ENCODE data around the gene ZBTB8A.
"Not testable (repeated sequence)": the region's sequence is repeated elsewhere in the genome, so short reads cannot be mapped to it uniquely, and the experiment has no call there.

Gene ZBTB8A

DNA sequence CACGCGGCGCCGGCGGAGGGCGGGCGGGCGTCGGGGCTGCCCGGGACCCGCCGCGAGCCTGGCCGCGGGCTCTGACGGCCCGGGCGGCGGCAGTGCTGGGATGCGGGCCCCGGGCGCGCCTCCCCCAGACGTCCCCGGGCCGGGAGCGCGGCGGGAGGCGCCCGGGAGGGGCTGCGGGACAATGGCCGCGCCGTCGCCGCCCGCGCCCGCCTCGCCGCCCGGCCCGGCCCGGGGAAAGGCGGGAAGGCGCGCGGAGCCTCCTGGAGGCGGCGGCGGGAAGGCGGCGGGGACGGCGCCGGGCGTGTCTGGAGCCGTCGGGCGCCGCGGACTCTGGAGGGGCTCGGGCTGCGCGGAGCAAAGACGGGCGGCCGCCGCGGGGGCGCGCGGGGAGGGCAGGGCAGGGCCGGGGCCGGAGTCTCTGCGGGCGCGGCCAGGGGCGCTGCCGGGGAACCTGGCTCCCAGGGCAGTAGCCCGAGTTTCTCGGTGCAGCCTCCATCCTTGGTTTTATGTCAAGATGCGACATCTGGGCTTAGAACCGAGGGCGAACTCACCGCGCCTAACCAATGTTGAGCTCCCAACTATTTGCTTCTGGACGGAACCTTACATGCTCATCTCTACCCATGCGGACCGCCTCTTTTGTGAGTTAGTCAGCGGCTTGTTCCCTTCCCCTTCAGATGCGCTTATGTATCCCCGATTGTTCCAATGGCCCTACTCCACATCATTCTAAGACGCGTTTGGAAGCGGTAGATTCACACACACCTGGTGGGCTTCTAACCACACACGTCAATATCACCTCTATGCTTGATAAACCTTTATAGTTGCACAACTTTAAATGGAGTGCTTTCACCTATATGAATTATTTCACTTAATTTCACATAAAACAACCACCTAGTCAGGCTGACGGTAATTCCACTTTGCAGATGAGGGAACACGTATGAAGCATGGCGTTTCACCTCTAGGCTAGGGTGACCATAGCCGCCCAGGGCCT, 651 bp downstream of the ZBTB8A start:
- peak overlapping the region; percentile 94 for H3K4me3 ChIP-seq (ENCODE audit: low read depth, low read length)
- H3K36me3 ChIP-seq (ENCODE audit: control insufficient read depth, insufficient read depth, low read length), result no peaks in the 10 kb centered on the region
- no peaks in the 10 kb centered on the region for H3K9me3 ChIP-seq (ENCODE audit: control insufficient read depth, insufficient read depth, low read length)
- no peaks in the 10 kb centered on the region for H3K4me1 ChIP-seq (ENCODE audit: control insufficient read depth, insufficient read depth, low read length)
- peaks cover 21% of the 10 kb centered on the region for H3K27me3 ChIP-seq (ENCODE audit: control insufficient read depth, insufficient read depth, low read length)
- H3K9ac ChIP-seq (ENCODE audit: low read depth, low read length), result peak overlapping the region; percentile 79

DNA sequence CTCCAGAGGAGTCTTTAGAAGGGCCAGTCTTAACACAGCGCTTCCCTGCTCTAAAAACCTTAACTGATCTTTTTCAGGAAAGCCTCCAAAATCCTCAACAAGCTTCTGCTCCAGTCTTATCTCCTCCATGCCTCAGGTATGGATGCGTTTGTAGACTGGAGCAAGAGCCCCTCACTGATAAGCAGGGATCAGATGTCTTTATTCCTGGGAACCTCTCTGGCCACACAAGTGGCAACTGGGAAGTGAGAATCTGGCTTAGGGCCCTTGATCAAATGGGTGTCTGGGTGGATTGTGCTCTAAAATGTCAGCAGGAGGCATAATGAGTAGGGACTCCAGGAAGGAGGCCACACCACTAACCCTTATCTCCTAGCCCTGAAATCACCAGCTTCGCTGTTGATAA, 1.4 kb downstream of the ZBTB8A start:
- Histone ChIP-seq H3K9ac (ENCODE audit: low read depth, low read length) (no peak overlapping the region), H3K4me3 (ENCODE audit: low read depth, low read length) (peak overlapping the region; percentile 94), H3K27me3 (ENCODE audit: control insufficient read depth, insufficient read depth, low read length) (peaks cover 21% of the 10 kb centered on the region), H3K9me3 (ENCODE audit: control insufficient read depth, insufficient read depth, low read length) (no peaks in the 10 kb centered on the region), H3K4me1 (ENCODE audit: control insufficient read depth, insufficient read depth, low read length) (no peaks in the 10 kb centered on the region), H3K36me3 (ENCODE audit: control insufficient read depth, insufficient read depth, low read length) (no peaks in the 10 kb centered on the region)

DNA sequence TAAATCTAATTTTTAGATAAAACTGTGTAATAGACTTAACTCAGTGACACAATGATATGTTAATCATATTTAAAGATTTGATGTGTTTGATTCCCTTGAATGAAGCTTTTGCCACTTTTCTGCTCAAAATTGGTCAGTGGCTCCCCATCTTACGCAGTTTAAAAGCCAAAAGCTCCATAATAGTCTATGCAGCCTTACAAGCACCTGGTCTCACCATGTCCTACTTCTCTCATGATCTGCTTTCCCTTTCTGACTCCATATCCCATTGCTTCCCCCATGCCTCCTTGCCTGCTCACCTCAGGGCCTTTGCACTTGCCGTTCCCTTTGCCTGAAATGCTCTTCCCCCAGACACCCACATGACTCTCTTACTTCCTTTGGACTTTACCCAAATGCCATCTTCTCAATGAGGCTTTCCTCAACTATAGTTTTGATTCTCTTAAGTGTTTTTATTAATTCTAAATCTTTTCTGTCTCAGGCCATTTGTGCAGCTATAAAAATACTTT, 1.9 kb downstream of the ZBTB8A start:
- no peaks in the 10 kb centered on the region for H3K36me3 ChIP-seq (ENCODE audit: control insufficient read depth, insufficient read depth, low read length)
- H3K4me3 ChIP-seq (ENCODE audit: low read depth, low read length), result no peak overlapping the region
- no peak overlapping the region for H3K9ac ChIP-seq (ENCODE audit: low read depth, low read length)
- H3K4me1 ChIP-seq (ENCODE audit: control insufficient read depth, insufficient read depth, low read length), result no peaks in the 10 kb centered on the region
- H3K9me3 ChIP-seq (ENCODE audit: control insufficient read depth, insufficient read depth, low read length), result no peaks in the 10 kb centered on the region
- peaks cover 21% of the 10 kb centered on the region for H3K27me3 ChIP-seq (ENCODE audit: control insufficient read depth, insufficient read depth, low read length)

DNA sequence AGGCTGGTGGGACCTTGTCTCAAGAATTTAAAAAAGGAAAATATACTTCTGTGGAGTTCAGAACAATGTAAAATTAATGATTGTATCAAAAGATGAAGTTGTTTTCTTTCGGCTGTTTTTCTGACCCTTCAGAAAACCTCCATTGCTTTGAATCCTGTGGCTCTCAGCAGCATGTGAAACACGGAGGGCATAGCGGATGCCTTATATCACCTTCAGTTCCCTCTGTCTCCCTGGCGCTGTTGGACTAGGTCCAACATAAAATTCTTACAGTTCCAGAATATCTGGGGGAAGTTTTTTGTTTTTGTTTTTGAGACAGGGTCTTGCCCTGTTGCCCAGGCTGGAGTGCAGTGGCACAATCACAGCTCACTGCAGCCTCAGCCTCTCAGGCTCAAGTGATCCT, 7.4 kb downstream of the ZBTB8A start:
- H3K4me3 ChIP-seq (ENCODE audit: low read depth, low read length), result no peak overlapping the region
- H3K36me3 ChIP-seq (ENCODE audit: control insufficient read depth, insufficient read depth, low read length), result no peaks in the 10 kb centered on the region
- H3K4me1 ChIP-seq (ENCODE audit: control insufficient read depth, insufficient read depth, low read length), result no peaks in the 10 kb centered on the region
- H3K27me3 ChIP-seq (ENCODE audit: control insufficient read depth, insufficient read depth, low read length), result no peaks in the 10 kb centered on the region
- no peaks in the 10 kb centered on the region for H3K9me3 ChIP-seq (ENCODE audit: control insufficient read depth, insufficient read depth, low read length)
- H3K9ac ChIP-seq (ENCODE audit: low read depth, low read length), result no peak overlapping the region

DNA sequence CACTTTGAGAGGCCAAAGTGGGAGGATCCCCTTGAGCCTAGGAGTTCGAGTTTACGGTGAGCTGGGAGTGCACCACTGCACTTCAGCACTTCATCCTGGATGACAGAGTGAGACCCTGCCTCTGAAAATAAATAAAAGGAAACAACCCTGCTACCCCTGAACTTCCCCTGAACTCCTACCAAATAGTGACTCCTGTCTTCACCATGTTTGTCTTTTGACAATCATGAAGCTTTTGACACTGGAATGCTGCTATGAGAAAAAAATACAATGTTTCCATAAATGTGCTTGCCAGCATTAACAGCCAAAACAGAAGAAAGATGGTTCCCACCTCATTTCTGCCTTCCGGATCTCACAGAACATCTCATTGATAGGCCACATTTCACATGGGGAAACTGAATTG, 10.4 kb downstream of the ZBTB8A start:
- no peaks in the 10 kb centered on the region for H3K9me3 ChIP-seq (ENCODE audit: control insufficient read depth, insufficient read depth, low read length)
- H3K4me3 ChIP-seq (ENCODE audit: low read depth, low read length), result no peak overlapping the region
- no peaks in the 10 kb centered on the region for H3K36me3 ChIP-seq (ENCODE audit: control insufficient read depth, insufficient read depth, low read length)
- no peaks in the 10 kb centered on the region for H3K27me3 ChIP-seq (ENCODE audit: control insufficient read depth, insufficient read depth, low read length)
- no peaks in the 10 kb centered on the region for H3K4me1 ChIP-seq (ENCODE audit: control insufficient read depth, insufficient read depth, low read length)
- H3K9ac ChIP-seq (ENCODE audit: low read depth, low read length), result no peak overlapping the region

DNA sequence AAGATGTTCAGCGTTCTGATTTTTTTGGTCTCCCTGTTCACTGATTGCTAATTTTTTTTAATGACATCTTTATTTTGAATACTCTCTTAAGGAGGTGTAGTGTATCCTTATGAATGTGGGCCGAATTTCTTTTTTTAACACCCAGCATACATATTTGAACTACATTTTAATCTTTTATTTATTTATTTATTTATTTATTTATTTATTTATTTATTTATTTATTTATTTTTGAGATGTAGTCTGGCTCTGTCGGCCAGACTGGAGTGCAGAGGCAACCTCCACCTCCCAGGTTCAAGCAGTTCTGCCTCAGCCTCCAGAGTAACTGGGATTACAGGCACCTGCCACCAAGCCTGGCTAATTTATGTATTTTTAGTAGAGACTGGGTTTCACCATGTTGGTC, 15.1 kb downstream of the ZBTB8A start:
- Histone ChIP-seq H3K4me1 (ENCODE audit: control insufficient read depth, insufficient read depth, low read length) (no peaks in the 10 kb centered on the region), H3K9ac (ENCODE audit: low read depth, low read length) (no peak overlapping the region), H3K36me3 (ENCODE audit: control insufficient read depth, insufficient read depth, low read length) (no peaks in the 10 kb centered on the region), H3K9me3 (ENCODE audit: control insufficient read depth, insufficient read depth, low read length) (no peaks in the 10 kb centered on the region), H3K27me3 (ENCODE audit: control insufficient read depth, insufficient read depth, low read length) (no peaks in the 10 kb centered on the region), H3K4me3 (ENCODE audit: low read depth, low read length) (no peak overlapping the region)

DNA sequence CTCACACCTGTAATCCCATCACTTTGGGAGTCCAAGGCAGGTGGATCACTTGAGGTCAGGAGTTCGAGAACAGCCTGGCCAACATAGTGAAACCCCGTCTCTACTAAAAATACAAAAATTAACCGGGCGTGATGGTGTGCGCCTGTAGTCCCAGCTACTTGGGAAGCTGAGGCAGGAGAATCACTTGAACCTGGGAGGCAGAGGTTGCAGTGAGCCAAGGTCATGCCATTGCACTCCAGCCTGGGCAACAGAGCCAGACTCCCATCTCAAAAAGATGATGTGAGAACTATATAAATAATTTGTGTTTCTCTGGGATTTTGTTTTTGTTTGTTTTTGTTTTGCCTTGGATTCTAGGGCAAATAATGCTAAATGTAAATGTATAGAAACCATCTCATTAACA, 17.8 kb downstream of the ZBTB8A start:
- H3K4me1 ChIP-seq (ENCODE audit: control insufficient read depth, insufficient read depth, low read length), result not testable (repeated sequence)

DNA sequence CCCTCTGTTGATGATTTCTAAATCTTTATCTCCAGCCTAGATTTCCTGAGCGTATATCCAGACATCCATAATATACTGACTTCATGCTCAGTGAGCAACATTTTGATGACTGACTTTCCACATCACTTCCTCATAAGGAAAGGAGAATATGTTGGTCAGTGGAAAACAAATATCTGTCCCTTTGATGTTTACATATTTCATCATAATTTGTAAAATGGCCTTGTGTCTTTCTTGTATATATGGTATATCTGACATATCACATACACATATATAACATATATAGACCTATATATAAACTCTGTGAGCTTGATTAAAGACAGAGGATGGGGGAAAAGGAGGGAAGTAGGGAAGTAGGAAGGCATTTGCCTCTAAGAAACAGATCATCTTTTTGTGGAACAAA, 18.6 kb downstream of the ZBTB8A start:
- Histone ChIP-seq H3K27me3 (ENCODE audit: control insufficient read depth, insufficient read depth, low read length) (no peaks in the 10 kb centered on the region), H3K9ac (ENCODE audit: low read depth, low read length) (no peak overlapping the region), H3K9me3 (ENCODE audit: control insufficient read depth, insufficient read depth, low read length) (no peaks in the 10 kb centered on the region), H3K4me1 (ENCODE audit: control insufficient read depth, insufficient read depth, low read length) (no peaks in the 10 kb centered on the region), H3K36me3 (ENCODE audit: control insufficient read depth, insufficient read depth, low read length) (peaks cover 2% of the 10 kb centered on the region), H3K4me3 (ENCODE audit: low read depth, low read length) (no peak overlapping the region)

More for the DNA sequence above, 17.8 kb downstream of the ZBTB8A start:
- not testable (repeated sequence) for H3K36me3 ChIP-seq (ENCODE audit: control insufficient read depth, insufficient read depth, low read length); H3K9me3 ChIP-seq (ENCODE audit: control insufficient read depth, insufficient read depth, low read length); H3K4me3 ChIP-seq (ENCODE audit: low read depth, low read length); H3K27me3 ChIP-seq (ENCODE audit: control insufficient read depth, insufficient read depth, low read length); H3K9ac ChIP-seq (ENCODE audit: low read depth, low read length)

DNA sequence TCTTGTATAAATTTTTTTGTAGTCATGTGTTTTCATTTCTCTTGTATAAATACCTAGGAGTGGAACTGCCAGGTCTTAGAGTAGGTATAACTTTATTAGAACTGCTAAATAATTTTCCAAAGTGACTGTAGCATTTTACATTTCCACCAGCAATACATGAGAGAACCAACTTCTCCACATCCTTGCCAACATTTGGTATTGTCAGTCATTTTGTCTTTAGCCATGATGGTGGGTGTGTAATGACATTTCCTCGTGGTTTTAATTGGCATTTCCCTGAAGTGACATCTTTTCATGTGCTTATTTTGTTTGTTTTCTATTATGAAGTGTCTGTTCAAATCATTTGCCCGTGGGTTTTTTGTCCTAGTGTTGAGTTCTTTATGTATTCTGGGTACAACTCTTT, 29.7 kb downstream of the ZBTB8A start:
- Histone ChIP-seq H3K9ac (ENCODE audit: low read depth, low read length) (no peak overlapping the region), H3K4me1 (ENCODE audit: control insufficient read depth, insufficient read depth, low read length) (no peaks in the 10 kb centered on the region), H3K9me3 (ENCODE audit: control insufficient read depth, insufficient read depth, low read length) (no peaks in the 10 kb centered on the region), H3K4me3 (ENCODE audit: low read depth, low read length) (no peak overlapping the region), H3K27me3 (ENCODE audit: control insufficient read depth, insufficient read depth, low read length) (no peaks in the 10 kb centered on the region), H3K36me3 (ENCODE audit: control insufficient read depth, insufficient read depth, low read length) (no peaks in the 10 kb centered on the region)

DNA sequence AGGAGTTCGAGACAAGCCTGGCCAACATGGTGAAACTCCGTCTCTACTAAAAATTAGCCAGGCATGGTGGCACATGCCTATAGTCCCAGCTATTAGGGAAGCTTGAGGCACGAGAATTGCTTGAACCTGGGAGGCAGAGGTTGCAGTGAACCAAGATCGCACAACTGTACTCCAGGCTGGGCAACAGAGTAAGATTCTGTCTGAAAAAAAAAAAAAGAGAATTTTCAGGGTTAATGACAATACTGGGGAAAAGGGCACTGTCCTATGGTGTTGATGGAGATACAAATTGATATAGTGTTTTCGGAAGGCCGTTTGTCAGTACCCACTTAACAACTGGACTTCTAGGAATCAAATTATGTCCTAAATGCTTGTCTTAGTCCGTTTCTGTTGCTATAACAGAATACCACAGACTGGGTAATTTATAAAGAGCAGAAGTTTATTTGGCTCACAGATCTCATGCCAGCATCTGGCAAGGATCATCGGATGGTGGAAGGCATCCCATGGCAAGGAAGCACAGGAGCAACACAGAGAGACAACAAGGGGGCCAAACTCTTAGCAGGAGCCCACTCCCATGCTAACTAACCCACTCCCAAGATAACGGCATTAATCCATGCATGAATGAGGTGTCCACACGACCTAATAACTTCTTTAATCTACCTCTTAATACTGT, 41.3 kb downstream of the ZBTB8A start:
- H3K4me1 ChIP-seq (ENCODE audit: control insufficient read depth, insufficient read depth, low read length), result no peaks in the 10 kb centered on the region
- no peaks in the 10 kb centered on the region for H3K9me3 ChIP-seq (ENCODE audit: control insufficient read depth, insufficient read depth, low read length)
- H3K4me3 ChIP-seq (ENCODE audit: low read depth, low read length), result no peak overlapping the region

DNA sequence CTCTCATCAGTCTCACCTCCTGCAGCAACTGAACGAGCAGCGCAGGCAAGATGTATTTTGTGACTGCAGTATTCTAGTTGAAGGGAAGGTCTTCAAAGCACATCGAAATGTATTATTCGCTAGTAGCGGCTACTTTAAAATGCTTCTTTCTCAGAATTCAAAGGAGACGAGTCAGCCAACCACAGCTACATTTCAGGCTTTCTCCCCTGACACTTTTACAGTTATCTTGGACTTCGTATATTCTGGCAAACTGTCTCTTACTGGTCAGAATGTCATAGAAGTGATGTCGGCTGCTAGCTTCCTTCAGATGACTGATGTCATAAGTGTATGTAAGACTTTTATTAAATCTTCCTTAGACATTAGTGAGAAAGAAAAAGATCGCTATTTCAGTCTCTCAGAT, 53.7 kb downstream of the ZBTB8A start:
- Histone ChIP-seq H3K36me3 (ENCODE audit: control insufficient read depth, insufficient read depth, low read length) (peaks cover 11% of the 10 kb centered on the region), H3K9ac (ENCODE audit: low read depth, low read length) (no peak overlapping the region), H3K9me3 (ENCODE audit: control insufficient read depth, insufficient read depth, low read length) (no peaks in the 10 kb centered on the region), H3K27me3 (ENCODE audit: control insufficient read depth, insufficient read depth, low read length) (no peaks in the 10 kb centered on the region), H3K4me3 (ENCODE audit: low read depth, low read length) (no peak overlapping the region), H3K4me1 (ENCODE audit: control insufficient read depth, insufficient read depth, low read length) (no peaks in the 10 kb centered on the region)

More for the DNA sequence above, 41.3 kb downstream of the ZBTB8A start:
- H3K36me3 ChIP-seq (ENCODE audit: control insufficient read depth, insufficient read depth, low read length), result no peaks in the 10 kb centered on the region
- H3K9ac ChIP-seq (ENCODE audit: low read depth, low read length), result no peak overlapping the region
- no peaks in the 10 kb centered on the region for H3K27me3 ChIP-seq (ENCODE audit: control insufficient read depth, insufficient read depth, low read length)

DNA sequence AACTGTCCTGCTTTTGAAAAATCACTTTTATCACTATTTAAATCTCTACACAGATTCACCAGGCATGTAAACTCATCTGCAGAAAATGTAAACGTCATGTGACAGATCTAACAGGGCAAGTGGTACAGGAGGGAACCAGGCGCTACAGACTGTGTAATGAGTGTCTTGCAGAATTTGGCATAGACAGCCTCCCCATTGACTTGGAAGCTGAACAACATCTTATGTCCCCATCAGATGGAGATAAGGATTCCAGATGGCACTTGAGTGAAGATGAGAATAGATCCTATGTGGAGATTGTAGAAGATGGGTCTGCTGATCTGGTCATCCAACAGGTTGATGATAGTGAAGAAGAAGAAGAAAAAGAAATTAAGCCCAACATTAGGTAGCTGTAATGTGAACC, 60.8 kb downstream of the ZBTB8A start:
- no peak overlapping the region for H3K4me3 ChIP-seq (ENCODE audit: low read depth, low read length)

More for the DNA sequence above, 60.8 kb downstream of the ZBTB8A start:
- Histone ChIP-seq H3K27me3 (ENCODE audit: control insufficient read depth, insufficient read depth, low read length) (no peaks in the 10 kb centered on the region), H3K9ac (ENCODE audit: low read depth, low read length) (no peak overlapping the region), H3K36me3 (ENCODE audit: control insufficient read depth, insufficient read depth, low read length) (peaks cover 3% of the 10 kb centered on the region), H3K4me1 (ENCODE audit: control insufficient read depth, insufficient read depth, low read length) (no peaks in the 10 kb centered on the region), H3K9me3 (ENCODE audit: control insufficient read depth, insufficient read depth, low read length) (no peaks in the 10 kb centered on the region)

All from iPS-15b (cell line).